Trophoblast cell (in vitro differentiated cells and primary cell): ENCODE data around the gene BRD2.

Experiments used
- DNase-seq, 2 donors: peaks; one replicate each; pipeline ENCODE4 v3.0.0-alpha.2; 2016
- H2AFZ ChIP-seq: 2 replicates; pipeline ENCODE4 v1.6.1; 2013; ENCODE audit warnings: low read length, moderate library complexity, mild to moderate bottlenecking; ENCODE audit not compliant: insufficient read depth, poor library complexity
- H2AK5ac ChIP-seq: 2 replicates; pipeline ENCODE4 v1.6.1; 2013; ENCODE audit warnings: mild to moderate bottlenecking, low read length
- H2BK120ac ChIP-seq: 2 replicates; pipeline ENCODE4 v1.6.1; 2013; ENCODE audit warnings: low read length, mild to moderate bottlenecking, moderate library complexity; ENCODE audit not compliant: insufficient read depth, poor library complexity
- H2BK12ac ChIP-seq: 2 replicates; pipeline ENCODE4 v1.6.1; 2013; ENCODE audit warnings: mild to moderate bottlenecking, low read length, moderate library complexity
- H2BK5ac ChIP-seq: 2 replicates; pipeline ENCODE4 v1.6.1; 2013; ENCODE audit warnings: low read length, low read depth, moderate library complexity, mild to moderate bottlenecking; ENCODE audit not compliant: poor library complexity
- H3K14ac ChIP-seq: 2 replicates; pipeline ENCODE4 v1.6.1; 2013; ENCODE audit warnings: mild to moderate bottlenecking, low read length
- H3K18ac ChIP-seq: 2 replicates; pipeline ENCODE4 v1.6.1; 2013; ENCODE audit warnings: mild to moderate bottlenecking, low read length
- H3K23ac ChIP-seq: 2 replicates; pipeline ENCODE4 v1.6.1; 2013; ENCODE audit warnings: low read length
- H3K27ac ChIP-seq: 2 replicates; pipeline ENCODE4 v1.5.1; 2013; ENCODE audit warnings: low read depth, mild to moderate bottlenecking, inconsistent platforms, low read length, moderate library complexity
- H3K27me3 ChIP-seq: 2 replicates; pipeline ENCODE4 v1.6.1; 2013; ENCODE audit warnings: inconsistent platforms, mild to moderate bottlenecking, low read length, moderate library complexity; ENCODE audit not compliant: insufficient read depth
- H3K36me3 ChIP-seq, 2 experiments: 1 replicate in 1 of 2; 2 replicates in 1 of 2; pipeline ENCODE4 v1.6.1; 2013; ENCODE audit warnings: low read length in 2 of 2, mild to moderate bottlenecking in 2 of 2, moderate library complexity in 1 of 2; ENCODE audit not compliant: insufficient read depth in 2 of 2, control insufficient read depth in 1 of 2
- H3K4ac ChIP-seq: 2 replicates; pipeline ENCODE4 v1.6.1; 2013; ENCODE audit warnings: low read depth, mild to moderate bottlenecking, low read length, moderate library complexity
- H3K4me1 ChIP-seq, 2 experiments: 1 replicate in 1 of 2; 2 replicates in 1 of 2; pipeline ENCODE4 v1.6.1; 2013; ENCODE audit warnings: low read length in 2 of 2, mild to moderate bottlenecking in 2 of 2, moderate library complexity in 1 of 2; ENCODE audit not compliant: insufficient read depth in 2 of 2, control insufficient read depth in 1 of 2
- H3K4me2 ChIP-seq: 2 replicates; pipeline ENCODE4 v1.6.1; 2013; ENCODE audit warnings: inconsistent platforms, mild to moderate bottlenecking, low read length, moderate library complexity
- H3K4me3 ChIP-seq: 2 replicates; pipeline ENCODE4 v1.5.1; 2013; ENCODE audit warnings: mild to moderate bottlenecking, low read depth, low read length, inconsistent platforms
- H3K79me1 ChIP-seq: one replicate; pipeline ENCODE4 v1.6.1; 2013; ENCODE audit warnings: low read length
- H3K79me2 ChIP-seq: 2 replicates; pipeline ENCODE4 v1.6.1; 2013; ENCODE audit warnings: low read length, mild to moderate bottlenecking; ENCODE audit not compliant: control insufficient read depth, insufficient read depth, poor library complexity
- H3K9ac ChIP-seq: 2 replicates; pipeline ENCODE4 v1.6.1; 2013; ENCODE audit warnings: mild to moderate bottlenecking, low read length
- H3K9me3 ChIP-seq: 2 replicates; pipeline ENCODE4 v1.6.1; 2013; ENCODE audit warnings: low read depth, mild to moderate bottlenecking, control low read depth, inconsistent platforms, low read length; ENCODE audit not compliant: insufficient read depth
- H4K12ac ChIP-seq: 2 replicates; pipeline ENCODE4 v1.6.1; 2013; ENCODE audit warnings: low read depth, mild to moderate bottlenecking, low read length, moderate library complexity
- H4K8ac ChIP-seq: 2 replicates; pipeline ENCODE4 v1.6.1; 2013; ENCODE audit warnings: low read depth, mild to moderate bottlenecking, low read length, moderate library complexity
- H4K91ac ChIP-seq: one replicate; pipeline ENCODE4 v1.6.1; 2013; ENCODE audit warnings: low read depth, mild to moderate bottlenecking, low read length, moderate library complexity
- WGBS: extraction: QIAGEN DNeasy Blood & Tissue Kit; methylation state at CpG from one replicate; pipeline ENCODE4 v1.1.7; 2013; ENCODE audit warnings: missing lambda C conversion rate; ENCODE audit not compliant: insufficient read length, insufficient coverage; ENCODE audit errors: extremely low coverage; 5-methylcytosine and 5-hydroxymethylcytosine counted together

The BRD2 gene

GRCh38 chr6:33019372-33019771 is 51.0 kb downstream of the BRD2 start:
- no peak overlapping the region for H4K91ac ChIP-seq
- no peak overlapping the region for H3K14ac ChIP-seq
- no peak overlapping the region for H3K4me2 ChIP-seq
- no peak overlapping the region for H3K4me3 ChIP-seq
- no peak overlapping the region for H2BK120ac ChIP-seq
- H3K27me3 ChIP-seq, result no peaks in the 10 kb centered on the region
- no peak overlapping the region for H3K4ac ChIP-seq
- no peaks in the 10 kb centered on the region for H3K36me3 ChIP-seq
- no peaks in the 10 kb centered on the region for H3K79me1 ChIP-seq
- H4K8ac ChIP-seq, result no peak overlapping the region
- no peaks in the 10 kb centered on the region for H3K4me1 ChIP-seq
- no peak overlapping the region for H4K12ac ChIP-seq
- no peak overlapping the region for H3K18ac ChIP-seq
- DNase-seq, result no peak
- H3K9ac ChIP-seq, result no peak overlapping the region
- no peak overlapping the region for H3K27ac ChIP-seq
- H3K9me3 ChIP-seq, result peaks cover 3% of the 10 kb centered on the region
- no peak overlapping the region for H2BK12ac ChIP-seq
- H3K23ac ChIP-seq, result no peak overlapping the region
- H3K79me2 ChIP-seq, result no peaks in the 10 kb centered on the region
- no peak overlapping the region for H2AK5ac ChIP-seq
- H2BK5ac ChIP-seq, result no peak overlapping the region
- H2AFZ ChIP-seq, result no peak overlapping the region

GRCh38 chr6:33021917-33022316 is 53.5 kb downstream of the BRD2 start:
- Histone ChIP-seq H3K4ac (no peak overlapping the region), H2BK120ac (no peak overlapping the region), H2AK5ac (no peak overlapping the region), H4K8ac (no peak overlapping the region), H3K9me3 (peaks cover 3% of the 10 kb centered on the region), H3K14ac (no peak overlapping the region), H3K9ac (no peak overlapping the region), H3K27me3 (no peaks in the 10 kb centered on the region), H3K27ac (no peak overlapping the region), H4K91ac (no peak overlapping the region), H2AFZ (no peak overlapping the region), H3K4me3 (no peak overlapping the region), H3K4me1 (no peaks in the 10 kb centered on the region), H3K23ac (no peak overlapping the region), H4K12ac (no peak overlapping the region), H2BK12ac (no peak overlapping the region), H3K79me2 (no peaks in the 10 kb centered on the region), H3K79me1 (no peaks in the 10 kb centered on the region), H2BK5ac (no peak overlapping the region), H3K18ac (no peak overlapping the region), H3K36me3 (no peaks in the 10 kb centered on the region), H3K4me2 (no peak overlapping the region)
- DNase-seq, result no peak
- no CpG with 5 or more reads among the region's 11 CpGs for WGBS

GRCh38 chr6:33023536-33023935 is 55.1 kb downstream of the BRD2 start:
- H3K79me2 ChIP-seq, result no peaks in the 10 kb centered on the region
- H4K8ac ChIP-seq, result no peak overlapping the region
- no peak overlapping the region for H3K14ac ChIP-seq
- no peak overlapping the region for H2AK5ac ChIP-seq
- H3K4me1 ChIP-seq, result no peaks in the 10 kb centered on the region
- DNase-seq, result no peak
- no peak overlapping the region for H4K91ac ChIP-seq
- no peak overlapping the region for H2BK5ac ChIP-seq
- WGBS, result no CpG with 5 or more reads among the region's 3 CpGs
- no peak overlapping the region for H2AFZ ChIP-seq
- no peaks in the 10 kb centered on the region for H3K27me3 ChIP-seq
- no peaks in the 10 kb centered on the region for H3K79me1 ChIP-seq
- peaks cover 3% of the 10 kb centered on the region for H3K9me3 ChIP-seq
- no peak overlapping the region for H2BK120ac ChIP-seq
- H3K4me3 ChIP-seq, result no peak overlapping the region
- H3K27ac ChIP-seq, result no peak overlapping the region
- H3K18ac ChIP-seq, result no peak overlapping the region
- no peak overlapping the region for H3K23ac ChIP-seq
- no peak overlapping the region for H3K4ac ChIP-seq
- no peaks in the 10 kb centered on the region for H3K36me3 ChIP-seq
- H3K9ac ChIP-seq, result no peak overlapping the region
- H2BK12ac ChIP-seq, result no peak overlapping the region
- no peak overlapping the region for H3K4me2 ChIP-seq
- H4K12ac ChIP-seq, result no peak overlapping the region

GRCh38 chr6:33024521-33024920 is 56.1 kb downstream of the BRD2 start:
- H2AK5ac ChIP-seq, result no peak overlapping the region
- H3K4me1 ChIP-seq, result no peaks in the 10 kb centered on the region
- no peak overlapping the region for H3K27ac ChIP-seq
- no peak overlapping the region for H3K14ac ChIP-seq
- H3K4me3 ChIP-seq, result no peak overlapping the region
- no peak overlapping the region for H2BK120ac ChIP-seq
- no peak overlapping the region for H4K12ac ChIP-seq
- no peaks in the 10 kb centered on the region for H3K79me2 ChIP-seq
- no peaks in the 10 kb centered on the region for H3K79me1 ChIP-seq
- no peak overlapping the region for H3K4me2 ChIP-seq
- H3K9ac ChIP-seq, result no peak overlapping the region
- no peak overlapping the region for H3K23ac ChIP-seq
- H4K8ac ChIP-seq, result no peak overlapping the region
- H2BK5ac ChIP-seq, result no peak overlapping the region
- no peaks in the 10 kb centered on the region for H3K27me3 ChIP-seq
- no peak overlapping the region for H3K18ac ChIP-seq
- no peak for DNase-seq
- no peaks in the 10 kb centered on the region for H3K36me3 ChIP-seq
- H4K91ac ChIP-seq, result no peak overlapping the region
- H2AFZ ChIP-seq, result no peak overlapping the region
- no peak overlapping the region for H3K4ac ChIP-seq
- H3K9me3 ChIP-seq, result peaks cover 3% of the 10 kb centered on the region
- no peak overlapping the region for H2BK12ac ChIP-seq
